Uterus (tissue), 4 donors: ENCODE results near the gene FAM234A. TPM values are rescaled to one million over a fixed set of nuclear protein-coding genes. Genes with fewer than 3 reads are reported as not detected.

Experiments
- DNase-seq, 2 donors: peaks; one replicate each; pipeline ENCODE4 v3.0.0-alpha.2; 2019 to 2020
- H3K27ac ChIP-seq, 2 donors: fragments of 200-600 bp; sonication (generic); 1 replicate in 1 of 2; 2 replicates in 1 of 2; pipeline ENCODE4 v1.5.1; 2016 to 2018
- H3K27me3 ChIP-seq, 2 donors: fragments of 200-600 bp; sonication (generic); one replicate each; pipeline ENCODE4 v1.5.1; 2018 to 2019; ENCODE audit warnings: control low read depth in 1 of 2
- H3K36me3 ChIP-seq, 2 donors: fragments of 200-600 bp; sonication (generic); one replicate each; pipeline ENCODE4 v1.5.1; 2019; ENCODE audit warnings: control low read depth in 1 of 2
- H3K4me1 ChIP-seq, 2 donors: fragments of 200-600 bp; sonication (generic); one replicate each; pipeline ENCODE4 v1.5.1; 2018 to 2019; ENCODE audit warnings: control low read depth in 1 of 2
- H3K4me3 ChIP-seq, 2 donors: fragments of 200-600 bp; sonication (generic); 1 replicate in 1 of 2; 2 replicates in 1 of 2; pipeline ENCODE4 v1.5.1; 2018 to 2019; ENCODE audit warnings: mild to moderate bottlenecking in 1 of 2
- H3K9me3 ChIP-seq, 2 donors: fragments of 200-600 bp; sonication (generic); one replicate each; pipeline ENCODE4 v1.5.1; 2019; ENCODE audit warnings: control low read depth in 1 of 2
- POLR2A ChIP-seq, 2 donors: fragments of 450-650 bp; IDR thresholded peaks; one replicate each; pipeline ENCODE4 v1.6.1; 2016; ENCODE audit warnings: antibody characterized with exemption in 2 of 2, mild to moderate bottlenecking in 1 of 2, moderate library complexity in 1 of 2
- intact Hi-C: fragments of 100-400 bp; cut with DNase I; formaldehyde crosslinking; loops from one replicate; pipeline ENCODE4 v1.15.1; 2023; ENCODE audit warnings: low total_unique reads
- total RNA-seq, 4 donors: library from RNA; depleted of rRNA in 3 of 4; stranded (reverse); fragments of >200 nt in 3 of 4; gene quantifications; one replicate each; pipeline versions ENCODE4 v1.1.0 to v1.2.4, GENCODE V29; 2014 to 2023
- TF ChIP-seq, protein P1 (sequence below), 4 experiments: fragments of 200-600 bp in 2 of 4; fragments of 450-650 bp in 2 of 4; sonication (generic) in 2 of 4; IDR thresholded peaks; one replicate each; pipeline ENCODE4 v1.5.1; 2016 to 2019; ENCODE audit warnings: antibody characterized with exemption in 4 of 4, mild to moderate bottlenecking in 2 of 4, moderate library complexity in 1 of 4
- donor health status: DM: yes; HTN: yes; CAD: no.

The FAM234A gene
- total RNA-seq, 4 donors from 2014 or later = 5.6 to 65.5 (median 30.1) TPM

DNA sequence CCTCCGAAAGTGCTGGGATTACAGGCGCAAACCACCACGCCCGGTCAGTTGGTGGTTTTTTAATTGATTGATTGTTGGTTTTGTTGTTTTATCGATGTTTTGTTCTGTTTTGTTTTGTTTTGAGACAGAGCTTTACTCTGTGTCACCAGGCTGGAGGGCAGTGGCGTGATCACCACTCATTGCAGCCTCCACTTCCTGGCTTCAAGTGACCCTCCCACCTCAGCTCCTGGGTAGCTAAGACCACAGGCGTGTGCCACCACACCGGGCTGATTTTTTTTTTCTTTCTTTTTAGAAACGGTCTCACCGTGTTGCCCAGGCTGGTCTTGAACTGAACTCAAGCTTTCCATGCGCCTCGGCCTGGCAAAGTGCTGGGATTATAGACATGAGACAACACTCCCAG, 12.4 kb downstream of the FAM234A start:
- no peaks in the 10 kb centered on the region for H3K9me3 ChIP-seq
- H3K27ac ChIP-seq = no peak overlapping the region
- intact Hi-C loops = no loop called here
- no peaks in the 10 kb centered on the region for H3K36me3 ChIP-seq
- H3K4me1 ChIP-seq = no peaks in the 10 kb centered on the region
- TF ChIP-seq, protein P1, sequence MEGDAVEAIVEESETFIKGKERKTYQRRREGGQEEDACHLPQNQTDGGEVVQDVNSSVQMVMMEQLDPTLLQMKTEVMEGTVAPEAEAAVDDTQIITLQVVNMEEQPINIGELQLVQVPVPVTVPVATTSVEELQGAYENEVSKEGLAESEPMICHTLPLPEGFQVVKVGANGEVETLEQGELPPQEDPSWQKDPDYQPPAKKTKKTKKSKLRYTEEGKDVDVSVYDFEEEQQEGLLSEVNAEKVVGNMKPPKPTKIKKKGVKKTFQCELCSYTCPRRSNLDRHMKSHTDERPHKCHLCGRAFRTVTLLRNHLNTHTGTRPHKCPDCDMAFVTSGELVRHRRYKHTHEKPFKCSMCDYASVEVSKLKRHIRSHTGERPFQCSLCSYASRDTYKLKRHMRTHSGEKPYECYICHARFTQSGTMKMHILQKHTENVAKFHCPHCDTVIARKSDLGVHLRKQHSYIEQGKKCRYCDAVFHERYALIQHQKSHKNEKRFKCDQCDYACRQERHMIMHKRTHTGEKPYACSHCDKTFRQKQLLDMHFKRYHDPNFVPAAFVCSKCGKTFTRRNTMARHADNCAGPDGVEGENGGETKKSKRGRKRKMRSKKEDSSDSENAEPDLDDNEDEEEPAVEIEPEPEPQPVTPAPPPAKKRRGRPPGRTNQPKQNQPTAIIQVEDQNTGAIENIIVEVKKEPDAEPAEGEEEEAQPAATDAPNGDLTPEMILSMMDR (IDR thresholded peaks at IDR 0.05) = no peak
- TF ChIP-seq POLR2A (IDR thresholded peaks at IDR 0.05) = no peak
- no peak for DNase-seq
- H3K4me3 ChIP-seq = no peak overlapping the region
- no peaks in the 10 kb centered on the region for H3K27me3 ChIP-seq

DNA sequence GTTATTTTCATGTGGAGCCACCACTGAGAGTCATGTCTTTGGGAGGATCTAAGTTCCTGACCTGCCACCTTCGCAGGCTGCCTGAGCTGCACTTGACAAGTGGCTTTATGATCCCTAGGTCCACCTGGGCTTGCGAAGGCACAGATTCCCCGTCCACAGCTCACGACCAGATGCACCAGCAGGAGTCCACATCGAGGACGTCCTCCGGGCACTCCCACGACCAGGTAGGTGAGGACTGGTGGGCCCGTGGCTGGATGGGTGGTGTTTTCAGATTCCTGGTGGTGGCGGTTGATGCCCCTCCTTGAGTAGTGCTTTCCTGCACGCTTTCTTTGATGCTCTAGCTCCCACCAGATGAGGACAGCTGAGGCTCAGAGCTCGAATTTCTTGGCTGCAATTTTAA, 14.8 kb downstream of the FAM234A start:
- H3K27me3 ChIP-seq = no peaks in the 10 kb centered on the region
- H3K9me3 ChIP-seq = no peaks in the 10 kb centered on the region
- no peak for DNase-seq
- H3K36me3 ChIP-seq = no peaks in the 10 kb centered on the region
- TF ChIP-seq, protein P1 (IDR thresholded peaks at IDR 0.05) = no peak
- no peak for TF ChIP-seq POLR2A (IDR thresholded peaks at IDR 0.05)
- no peak overlapping the region for H3K4me3 ChIP-seq
- no peaks in the 10 kb centered on the region for H3K4me1 ChIP-seq
- H3K27ac ChIP-seq = no peak overlapping the region
- intact Hi-C loops = no loop called here

DNA sequence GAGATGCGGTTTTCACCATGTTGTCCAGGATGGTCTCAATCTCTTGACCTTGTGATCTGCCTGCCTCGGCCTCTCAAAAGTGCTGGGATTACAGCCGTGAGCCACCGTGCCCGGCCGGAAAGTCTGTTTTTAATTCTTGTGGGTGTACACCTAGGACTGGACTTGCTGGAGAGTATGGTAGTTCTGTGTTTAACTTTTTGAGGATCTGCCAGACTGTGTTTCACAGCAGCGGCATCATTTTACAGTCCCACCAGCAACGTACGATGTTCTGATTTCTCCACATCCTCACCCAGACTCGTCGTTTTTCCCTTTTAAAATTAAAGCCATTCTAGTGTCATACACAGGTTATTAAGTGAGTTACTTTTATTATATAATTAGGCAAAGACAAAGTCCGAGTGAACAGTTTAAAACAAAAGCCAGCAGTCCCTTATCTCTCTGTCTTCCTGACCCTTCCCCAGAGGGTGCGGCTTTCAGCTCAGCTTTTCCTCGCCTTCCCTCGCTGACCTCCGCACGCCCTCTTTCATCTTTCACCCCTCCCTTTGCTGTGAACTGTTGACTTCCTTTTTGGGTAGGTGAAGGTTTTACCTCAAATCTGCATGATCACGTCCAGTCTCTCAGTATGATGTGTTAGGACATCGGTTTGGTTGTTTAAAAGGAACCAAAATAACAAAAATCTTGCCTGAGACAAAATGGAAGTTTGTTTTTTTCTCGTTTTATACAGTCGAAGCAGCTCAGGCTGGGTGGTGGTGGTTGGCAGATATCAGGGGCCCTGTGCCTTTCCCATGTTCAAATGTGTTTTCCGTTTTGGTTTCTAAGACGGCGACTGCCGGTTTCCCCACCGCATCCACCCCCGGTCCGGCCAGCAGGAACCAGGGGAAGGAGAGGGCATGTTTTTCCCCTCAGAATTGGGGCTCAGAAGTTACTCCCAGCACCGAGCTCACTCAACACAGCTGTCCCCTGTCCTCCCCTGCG, 18.0 kb downstream of the FAM234A start:
- intact Hi-C loops = no loop called here
- DNase-seq = no peak
- no peaks in the 10 kb centered on the region for H3K27me3 ChIP-seq
- peak overlapping the region; percentile 6 to 36 for H3K27ac ChIP-seq
- no peak overlapping the region for H3K4me3 ChIP-seq
- TF ChIP-seq, protein P1 (IDR thresholded peaks at IDR 0.05) = no peak
- TF ChIP-seq POLR2A (IDR thresholded peaks at IDR 0.05) = no peak
- no peaks in the 10 kb centered on the region for H3K4me1 ChIP-seq
- H3K9me3 ChIP-seq = no peaks in the 10 kb centered on the region
- no peaks in the 10 kb centered on the region for H3K36me3 ChIP-seq

DNA sequence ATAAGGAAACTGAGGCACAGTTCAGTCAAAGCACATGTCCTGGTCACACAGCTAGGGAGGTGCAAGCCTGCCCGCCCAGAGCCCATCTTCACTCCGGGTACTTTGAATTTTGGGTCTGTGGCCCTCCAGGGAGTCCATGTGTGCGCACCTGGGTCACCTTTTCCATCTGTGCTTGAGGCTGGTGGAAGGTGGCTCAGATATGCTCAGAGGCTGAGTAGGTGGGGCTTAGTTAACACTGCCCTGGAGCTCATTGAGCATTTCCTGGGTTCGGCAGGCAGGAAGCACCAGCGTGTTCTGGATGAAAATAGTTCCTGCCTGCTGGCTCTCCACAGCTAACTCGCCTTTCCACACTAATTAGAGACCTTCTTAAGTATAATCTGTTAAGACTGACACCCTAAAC, 19.2 kb downstream of the FAM234A start:
- intact Hi-C loops = no loop called here
- Histone ChIP-seq H3K27ac (no peak overlapping the region), H3K4me3 (no peak overlapping the region), H3K9me3 (no peaks in the 10 kb centered on the region), H3K4me1 (no peaks in the 10 kb centered on the region), H3K36me3 (no peaks in the 10 kb centered on the region), H3K27me3 (no peaks in the 10 kb centered on the region)
- no peak for DNase-seq
- no peak for TF ChIP-seq POLR2A (IDR thresholded peaks at IDR 0.05)
- TF ChIP-seq, protein P1 (IDR thresholded peaks at IDR 0.05) = no peak

DNA sequence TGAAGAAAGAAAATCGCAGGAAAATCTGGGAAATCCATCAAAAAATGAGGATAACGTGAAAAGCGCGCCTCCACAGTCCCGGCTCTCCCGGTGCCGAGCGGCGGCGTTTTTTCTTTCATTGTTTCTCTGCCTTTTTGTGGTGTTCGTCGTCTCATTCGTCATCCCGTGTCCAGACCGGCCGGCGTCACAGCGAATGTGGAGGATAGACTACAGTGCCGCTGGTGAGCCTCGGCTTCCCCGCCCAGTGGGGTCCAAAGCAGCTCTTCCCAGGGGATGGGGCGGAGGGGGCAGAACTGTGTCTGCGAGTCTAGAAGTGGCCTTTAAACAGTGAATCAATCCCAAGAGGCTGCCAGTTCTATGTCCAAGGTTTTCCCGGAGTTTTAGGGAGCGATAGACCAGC, 19.8 kb downstream of the FAM234A start:
- intact Hi-C loops = no loop called here
- H3K9me3 ChIP-seq = no peaks in the 10 kb centered on the region
- no peak overlapping the region for H3K27ac ChIP-seq
- no peaks in the 10 kb centered on the region for H3K4me1 ChIP-seq
- H3K36me3 ChIP-seq = no peaks in the 10 kb centered on the region
- no peak overlapping the region for H3K4me3 ChIP-seq
- TF ChIP-seq, protein P1 (IDR thresholded peaks at IDR 0.05) = no peak
- no peak for TF ChIP-seq POLR2A (IDR thresholded peaks at IDR 0.05)
- DNase-seq = no peak
- H3K27me3 ChIP-seq = no peaks in the 10 kb centered on the region
